HG02938 (cell line): ENCODE measurements around the gene APMAP.
A peak's percentile ranks its signal among the peaks of the same experiment; 100 is the strongest.
"Not testable (repeated sequence)": the region's sequence is repeated elsewhere in the genome, so short reads cannot be mapped to it uniquely, and the experiment has no call there.

Experiments
- ATAC-seq: cut with Tn5 transposase; IDR thresholded peaks from one replicate; pipeline ENCODE4 v1.9.1; 2021; ENCODE audit warnings: mild to moderate bottlenecking, moderate library complexity; ENCODE audit not compliant: unreplicated experiment

Gene APMAP

GRCh38 chr20:25008388-25009217, 16.1 kb upstream of the APMAP start:
- no peak for ATAC-seq

GRCh38 chr20:25007491-25008305, 15.1 kb upstream of the APMAP start:
- no peak for ATAC-seq

DNA sequence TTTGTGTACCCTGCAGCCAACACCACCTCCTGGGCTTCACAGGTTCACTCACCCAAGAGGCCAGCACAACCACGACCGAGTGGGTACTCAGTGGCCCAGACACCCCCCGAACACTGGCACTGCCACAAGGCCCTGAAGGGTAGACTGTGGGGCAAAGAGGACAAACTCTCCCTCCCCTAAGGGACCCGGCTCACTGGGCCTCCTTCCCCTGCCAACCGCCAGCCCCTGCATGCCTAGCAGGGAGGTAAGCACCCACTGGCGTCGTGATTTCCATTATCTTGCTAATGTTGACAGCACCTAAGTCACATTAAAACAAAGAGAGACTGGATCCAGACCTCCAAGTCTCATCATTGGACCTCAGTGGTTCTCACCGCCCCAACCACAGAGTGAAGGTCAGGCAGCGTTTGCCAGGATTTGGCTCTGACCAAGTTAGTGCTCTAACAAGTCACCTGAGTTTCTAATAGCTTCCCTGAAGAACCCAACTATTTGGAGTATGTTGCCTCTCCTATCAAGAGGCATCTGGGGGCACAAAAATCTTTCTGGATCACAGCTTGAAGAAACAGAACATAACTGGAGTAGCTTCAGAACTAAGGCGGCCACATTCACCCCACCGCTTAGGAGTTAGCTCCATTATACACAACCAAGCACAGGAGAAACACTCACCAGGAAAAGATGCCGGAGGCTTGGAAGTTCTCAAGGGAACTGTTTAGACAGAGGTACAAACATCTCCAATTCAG, 14.0 kb upstream of the APMAP start:
- ATAC-seq: no peak

- no peak for ATAC-seq
Measured at GRCh38 chr20:25005661-25006060, 13.1 kb upstream of the APMAP start.

GRCh38 chr20:25005220-25005619, 12.7 kb upstream of the APMAP start:
- ATAC-seq: no peak

DNA sequence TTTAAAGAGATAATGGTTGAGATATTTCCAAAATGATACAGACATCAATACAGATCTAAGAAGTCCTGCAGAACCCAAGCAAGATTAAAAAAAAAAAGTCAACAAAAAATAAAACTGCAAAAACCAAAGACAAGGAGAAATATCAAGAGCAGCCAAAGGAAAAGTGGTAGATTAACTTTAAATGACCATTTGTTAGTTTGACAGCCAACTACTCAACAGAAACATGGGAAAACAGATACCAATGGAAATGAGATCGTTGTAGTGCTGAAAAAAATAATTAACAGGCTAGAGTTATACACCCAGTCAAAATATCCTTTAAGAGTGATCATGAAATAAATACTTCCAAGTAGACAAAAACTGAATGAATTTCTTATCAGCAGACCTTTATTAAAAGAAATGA, 10.5 kb upstream of the APMAP start:
- ATAC-seq: no peak

- not testable (repeated sequence) for ATAC-seq
Measured at GRCh38 chr20:25001323-25001722, 8.8 kb upstream of the APMAP start.

GRCh38 chr20:25000268-25000801, 7.8 kb upstream of the APMAP start:
- no peak for ATAC-seq

GRCh38 chr20:24999568-24999967, 7.0 kb upstream of the APMAP start:
- no peak for ATAC-seq

DNA sequence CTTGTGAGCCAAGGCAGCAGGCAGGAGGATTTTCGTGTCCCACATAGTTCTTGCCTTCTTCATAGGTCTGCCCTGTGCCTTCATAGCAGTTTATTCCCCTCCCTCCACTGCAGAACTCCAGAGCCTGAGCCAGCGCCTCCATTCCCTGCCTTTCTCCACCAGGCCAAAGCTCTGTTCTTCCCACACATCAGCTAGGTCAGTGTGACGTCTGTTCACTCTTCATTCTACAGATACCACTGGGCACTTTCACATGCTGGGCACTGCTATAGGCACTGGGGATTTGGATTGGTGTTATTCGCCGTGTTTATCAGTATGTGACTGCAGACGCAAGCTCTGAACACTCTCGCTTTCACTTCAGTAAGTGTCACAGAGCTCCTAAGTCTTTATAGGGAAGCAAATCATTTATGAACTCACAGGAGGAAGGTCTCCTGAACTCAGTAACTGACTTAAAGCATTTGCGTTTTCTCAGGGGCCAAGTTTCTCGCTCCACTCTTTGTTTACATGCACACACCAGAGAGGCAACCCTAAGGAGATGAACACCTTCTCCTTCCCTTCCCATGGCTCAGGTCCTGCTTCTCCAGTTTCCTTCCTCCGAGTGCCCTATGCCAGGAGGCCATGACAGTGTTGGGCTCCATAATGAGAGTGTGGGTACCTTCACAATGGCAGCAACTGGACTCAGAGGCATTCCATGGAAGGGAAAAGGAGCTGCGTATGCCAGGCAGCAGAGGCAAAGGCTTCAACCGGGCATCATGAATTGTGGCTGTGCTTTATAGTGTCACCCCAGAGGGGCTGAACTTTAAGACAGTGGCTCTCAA, 6.3 kb upstream of the APMAP start:
- no peak for ATAC-seq

GRCh38 chr20:24998121-24998520, 5.6 kb upstream of the APMAP start:
- ATAC-seq: no peak

DNA sequence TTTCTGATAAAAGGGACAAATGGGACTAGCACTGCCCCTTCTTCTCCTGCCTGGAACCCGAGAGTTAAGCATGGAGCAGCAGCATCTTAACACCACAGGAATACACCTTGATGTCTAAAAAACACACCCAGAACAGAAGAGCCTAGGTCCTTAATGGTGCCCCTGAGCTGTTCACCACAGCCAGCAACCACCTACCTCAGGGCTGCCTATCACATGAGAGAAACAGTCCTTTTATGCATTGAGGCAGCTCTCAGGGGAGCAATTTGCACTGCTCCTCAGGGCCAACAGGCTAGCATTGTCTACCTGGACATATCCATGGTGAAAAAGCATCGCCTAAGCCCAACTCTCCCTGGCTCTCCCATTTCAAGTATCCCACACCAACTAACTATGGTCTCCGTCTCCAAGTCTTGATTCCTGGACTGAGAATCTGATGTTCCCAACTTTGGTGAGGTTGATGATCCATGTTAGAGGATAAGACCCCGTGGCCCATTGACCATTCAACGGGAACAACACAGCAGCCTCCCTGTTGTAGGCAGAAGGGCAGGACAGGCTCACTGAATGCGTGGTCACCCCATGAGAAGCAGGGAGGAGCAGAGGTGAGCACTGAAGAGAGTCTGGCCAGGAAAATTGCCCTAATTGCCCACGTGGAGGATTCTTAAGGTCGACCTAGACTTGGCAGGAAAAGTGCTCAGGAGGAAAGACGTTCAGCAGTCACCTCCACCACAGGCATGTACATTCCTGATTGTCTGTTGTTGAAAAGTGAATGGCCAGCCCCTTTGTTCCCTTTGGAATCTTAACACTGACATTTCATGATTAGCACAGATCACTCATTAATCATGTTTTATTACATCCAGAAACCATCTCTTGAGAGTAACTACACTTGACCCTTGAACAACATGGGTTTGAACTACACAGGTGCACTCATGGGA, 4.2 kb upstream of the APMAP start:
- no peak for ATAC-seq

DNA sequence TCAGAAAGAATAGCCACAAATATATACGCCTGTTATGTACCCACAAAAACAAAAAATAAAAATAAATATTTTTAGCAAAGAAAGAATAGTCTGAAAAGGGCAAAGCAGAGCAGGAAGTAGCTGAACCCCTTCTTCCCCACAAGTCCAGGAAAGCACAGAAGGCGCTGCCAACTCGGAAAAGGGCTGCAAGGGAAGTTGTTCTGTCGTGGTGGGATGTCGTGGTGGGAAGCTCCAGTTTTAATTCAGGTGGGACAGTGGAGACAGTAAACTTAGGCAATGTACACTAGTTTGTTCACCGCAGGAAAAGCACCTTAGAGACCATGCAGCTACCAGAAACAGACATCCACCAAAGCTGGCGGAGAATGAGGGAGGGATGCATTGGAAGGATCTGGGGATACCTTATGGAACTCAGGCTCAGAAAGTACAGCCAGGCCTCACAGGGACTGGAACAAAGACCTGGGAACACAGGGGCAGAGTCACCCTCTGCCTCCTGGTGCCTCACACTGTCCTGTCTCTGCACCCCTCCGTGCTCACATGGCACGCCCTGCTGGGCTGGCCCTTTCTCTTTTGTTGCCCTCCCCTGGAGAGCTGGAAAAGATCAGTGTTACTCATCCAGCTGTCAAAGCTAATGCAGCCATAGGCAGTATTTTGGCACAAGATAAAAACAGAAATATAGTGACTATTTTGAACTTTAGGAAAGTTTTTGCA, 3.3 kb upstream of the APMAP start:
- ATAC-seq: no peak

GRCh38 chr20:24994470-24995368, 2.2 kb upstream of the APMAP start:
- ATAC-seq: peak; percentile 33

DNA sequence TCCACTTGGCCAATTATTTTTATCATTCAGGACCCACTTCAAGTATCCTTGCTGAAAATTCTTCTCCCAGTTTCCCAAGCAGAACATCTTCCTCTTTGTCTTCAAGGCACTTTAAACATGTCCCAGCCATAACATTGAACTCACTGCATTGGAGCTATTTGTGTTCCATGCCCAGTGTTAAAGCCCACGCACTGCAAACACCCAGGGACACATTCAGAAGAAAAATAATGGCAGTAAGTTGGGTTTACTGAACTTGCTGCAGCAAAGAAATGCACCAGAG, 1.6 kb upstream of the APMAP start:
- no peak for ATAC-seq

DNA sequence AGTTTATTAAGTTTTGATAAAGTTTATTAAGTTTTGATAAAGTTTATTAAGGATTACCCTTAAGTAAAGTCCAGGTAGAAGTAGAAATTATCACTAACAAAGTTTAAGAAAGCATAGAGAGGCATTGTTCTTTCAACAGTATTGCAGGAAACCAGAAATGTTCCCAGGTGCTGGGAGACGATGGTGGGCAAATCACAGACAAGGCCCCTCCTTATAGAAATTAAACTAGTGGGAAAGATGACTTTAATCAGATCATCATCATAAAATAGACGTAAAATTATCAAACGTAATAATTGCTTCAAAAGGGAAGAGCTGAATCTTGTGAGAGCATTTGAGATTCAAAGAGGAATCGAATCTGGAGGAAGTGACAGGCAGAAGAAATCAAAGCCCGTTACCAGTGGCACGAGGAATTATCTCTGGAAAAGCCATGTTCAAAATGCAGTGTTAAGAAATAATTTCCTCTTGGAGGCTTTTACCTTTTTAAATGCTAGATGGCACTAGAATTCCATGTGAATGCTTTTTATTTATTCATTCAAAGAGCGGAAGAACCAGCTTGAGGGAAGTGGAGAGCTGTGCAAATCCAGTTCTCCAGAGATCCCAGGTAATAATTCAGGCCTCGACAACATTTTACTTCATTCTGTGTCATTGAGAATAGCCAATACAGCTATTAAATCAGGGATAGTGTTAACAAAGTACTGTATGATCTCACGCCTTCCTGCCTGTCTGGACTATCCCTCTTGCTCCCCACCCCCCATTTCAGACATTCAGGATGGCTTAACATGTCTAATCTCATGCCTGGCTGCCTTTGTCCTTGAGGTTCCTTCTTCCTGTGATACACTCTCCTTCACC, 1.0 kb upstream of the APMAP start:
- no peak for ATAC-seq

- peak; percentile 31 for ATAC-seq
Measured at GRCh38 chr20:24991897-24992486, 559 bp downstream of the APMAP start.
